Ramos (cell line): Measurements from ENCODE around the gene GRAMD1B.
"Not testable (repeated sequence)": the region's sequence is repeated elsewhere in the genome, so short reads cannot be mapped to it uniquely, and the experiment has no call there.

ENCODE experiments used
- in situ Hi-C: fragments of 300-500 bp; cut with MboI; formaldehyde crosslinking; loops from one replicate; pipeline ENCODE4 v1.14.3; 2022; ENCODE audit warnings: low sequenced_read_pairs; ENCODE audit not compliant: unreplicated experiment

Gene GRAMD1B

DNA sequence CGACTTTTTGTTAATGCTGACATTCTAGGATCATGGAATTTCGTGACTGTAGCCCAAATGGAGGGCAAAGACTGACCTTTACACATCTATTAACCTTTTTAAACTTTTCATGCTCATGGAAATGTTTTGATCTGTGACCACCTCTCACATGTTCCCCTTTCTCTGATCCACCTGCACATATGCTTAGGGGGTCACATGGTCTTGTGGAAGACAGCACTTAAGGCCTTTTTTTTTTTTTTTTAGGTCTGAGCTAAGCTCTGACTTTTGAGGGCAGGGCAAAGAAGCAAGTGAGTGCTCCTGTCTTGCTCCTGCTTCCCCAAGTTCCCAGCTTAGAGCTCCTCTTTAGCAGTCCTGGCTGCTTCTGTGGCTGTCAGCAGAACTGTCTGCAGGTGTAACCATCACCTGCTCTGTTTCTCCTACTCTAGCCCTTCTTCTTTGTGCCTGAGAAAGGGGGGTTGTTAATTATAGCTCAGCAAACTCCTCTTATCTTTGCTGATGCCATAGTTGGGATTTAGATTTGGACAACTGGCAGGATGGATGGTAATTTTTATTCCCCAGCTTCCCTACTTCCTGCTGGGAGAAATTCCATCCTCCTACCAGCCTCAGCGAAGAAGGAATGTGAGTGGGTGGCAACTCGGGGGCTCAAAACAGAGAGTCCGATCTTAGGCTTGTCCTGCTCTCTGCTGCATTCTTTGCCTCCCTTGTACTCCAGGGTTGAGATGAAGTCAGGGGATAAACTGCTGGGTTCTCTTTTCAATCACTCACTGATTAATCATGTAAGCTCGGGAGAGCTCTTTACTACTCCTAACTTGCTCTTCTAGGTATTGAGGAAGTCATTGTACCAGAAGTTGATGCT is 64.4 kb downstream of the GRAMD1B start:
- in situ Hi-C loops, result no loop called here

DNA sequence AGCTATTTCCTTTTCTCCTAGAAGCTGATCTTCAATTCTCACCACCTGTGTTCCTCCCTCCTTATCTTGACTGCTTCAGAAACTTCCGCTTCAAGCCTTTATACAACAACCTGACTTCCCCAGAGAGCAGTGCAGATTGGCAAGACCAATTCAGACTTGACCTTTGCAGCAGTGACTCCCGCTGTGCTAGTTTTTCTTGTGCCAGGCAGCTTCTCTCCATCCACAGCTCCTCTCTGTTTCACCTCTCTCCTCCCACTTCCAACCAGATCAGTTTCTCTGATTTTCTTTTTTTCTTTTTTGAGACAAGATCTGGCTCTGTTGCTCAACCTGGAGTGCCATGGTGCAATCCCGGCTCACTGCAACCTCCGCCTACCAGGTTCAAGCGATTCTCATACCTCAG is 74.3 kb downstream of the GRAMD1B start:
- in situ Hi-C loops, result no loop called here

DNA sequence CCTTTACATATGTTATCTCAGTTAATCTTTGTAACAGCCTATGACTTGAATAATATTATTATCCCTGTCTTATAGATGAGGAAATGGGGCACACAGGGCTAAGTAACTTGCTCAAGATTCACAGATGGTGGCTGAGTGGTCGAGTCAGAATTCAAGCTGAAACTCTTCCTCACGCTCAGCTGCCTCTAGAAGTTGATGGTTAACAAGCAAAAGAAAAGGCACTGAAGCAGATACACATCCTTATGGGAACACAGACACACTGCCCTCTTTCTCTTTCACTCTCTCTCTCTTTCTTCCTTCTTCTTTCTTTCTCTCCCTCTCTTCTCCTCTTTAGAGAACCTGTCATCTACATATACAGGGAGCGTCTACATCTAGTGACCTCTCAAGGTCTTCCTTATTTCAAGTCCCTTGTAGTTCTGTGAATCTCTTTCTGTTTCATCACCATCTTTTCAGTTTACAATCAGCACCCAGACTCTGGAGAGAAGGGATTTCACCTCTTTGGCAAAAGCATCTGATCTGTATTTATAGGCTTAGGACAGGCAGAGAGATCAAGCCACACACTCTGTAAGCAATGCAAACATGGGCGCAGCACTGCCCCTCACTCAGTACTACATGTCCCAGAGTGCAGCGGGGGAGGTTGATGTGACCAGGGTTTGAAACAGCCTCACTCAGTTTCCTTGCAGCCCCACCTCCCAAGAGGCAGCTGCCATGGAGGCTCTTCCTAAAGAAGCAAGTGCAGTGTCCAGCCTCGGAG is 75.7 kb downstream of the GRAMD1B start:
- in situ Hi-C loops, result no loop called here

DNA sequence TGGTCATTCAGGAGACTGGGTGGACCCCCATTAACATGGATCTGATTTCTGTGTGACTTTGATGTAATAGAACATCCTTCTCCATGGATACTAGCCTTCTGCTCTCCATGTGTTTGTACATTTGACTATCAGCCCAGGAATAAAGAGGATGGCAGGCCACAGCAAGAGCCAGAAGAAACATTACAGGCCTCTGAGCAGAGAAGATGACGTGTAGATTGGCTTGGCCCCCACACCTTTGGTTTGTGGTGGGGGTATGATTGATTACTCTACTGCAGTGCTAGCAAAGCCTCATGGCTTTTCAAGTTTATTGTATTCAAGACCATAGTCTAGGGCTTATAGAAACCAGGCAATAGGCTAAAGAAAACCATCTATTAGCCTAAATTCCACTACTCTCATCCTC is 77.0 kb downstream of the GRAMD1B start:
- in situ Hi-C loops, result no loop called here

DNA sequence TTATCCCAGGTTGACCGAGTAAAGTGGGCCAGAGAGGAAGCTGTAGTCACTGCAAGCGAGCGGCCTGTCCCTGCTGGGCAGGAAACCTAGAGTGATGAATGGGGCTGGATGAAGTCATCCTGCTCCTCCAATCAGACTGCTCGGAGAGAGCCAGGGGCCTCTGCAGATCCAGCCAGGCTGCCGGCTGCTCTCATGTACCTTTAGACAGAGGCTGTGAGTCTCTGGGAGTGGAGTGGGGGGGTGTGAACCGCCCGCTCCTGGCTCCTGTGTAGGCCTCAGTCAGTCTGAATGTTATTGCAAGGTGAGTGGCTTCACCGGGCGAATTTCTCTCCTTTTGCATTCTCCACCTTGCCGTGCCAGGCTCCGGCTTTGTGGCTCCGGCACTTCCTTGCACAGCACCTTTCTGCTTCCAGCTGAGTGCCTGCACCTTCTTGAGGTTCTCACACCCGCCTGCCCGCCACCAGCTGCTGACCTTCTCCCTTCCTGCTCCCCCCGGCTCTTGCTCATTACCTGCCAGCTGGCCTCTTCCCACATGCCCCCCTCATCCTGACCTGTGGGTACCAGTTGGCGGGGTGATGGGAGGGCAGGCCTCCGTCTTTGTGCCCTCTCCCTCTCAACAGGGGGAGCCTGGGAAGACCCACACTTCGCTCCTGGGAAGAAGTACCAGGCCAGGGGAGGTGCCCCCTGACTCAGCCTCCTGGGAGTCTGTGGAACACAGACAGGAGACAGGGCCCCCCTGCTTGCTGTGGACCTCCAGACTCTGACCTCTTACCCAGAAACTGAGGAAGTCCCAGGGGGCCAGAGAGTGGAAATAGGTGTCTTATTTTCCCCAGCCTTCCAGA is 79.9 kb downstream of the GRAMD1B start:
- in situ Hi-C loops, result no loop called here

DNA sequence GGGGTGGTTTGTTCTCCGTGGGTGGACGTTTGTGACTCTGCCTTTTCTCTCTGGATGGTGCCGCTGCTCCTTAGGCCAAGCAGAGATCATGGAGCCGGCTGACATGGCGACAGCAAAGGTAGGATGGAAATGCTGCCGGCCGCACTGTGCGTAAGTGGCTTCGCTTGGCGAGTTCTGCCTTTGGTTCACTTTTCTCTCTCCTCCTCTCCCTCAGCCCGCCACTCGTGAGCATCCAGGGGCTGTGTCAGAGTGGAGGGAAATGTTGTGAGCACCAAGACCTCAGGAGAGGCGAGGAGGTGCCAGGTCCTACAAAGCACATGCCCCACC is 80.5 kb downstream of the GRAMD1B start:
- in situ Hi-C loops, result no loop called here

DNA sequence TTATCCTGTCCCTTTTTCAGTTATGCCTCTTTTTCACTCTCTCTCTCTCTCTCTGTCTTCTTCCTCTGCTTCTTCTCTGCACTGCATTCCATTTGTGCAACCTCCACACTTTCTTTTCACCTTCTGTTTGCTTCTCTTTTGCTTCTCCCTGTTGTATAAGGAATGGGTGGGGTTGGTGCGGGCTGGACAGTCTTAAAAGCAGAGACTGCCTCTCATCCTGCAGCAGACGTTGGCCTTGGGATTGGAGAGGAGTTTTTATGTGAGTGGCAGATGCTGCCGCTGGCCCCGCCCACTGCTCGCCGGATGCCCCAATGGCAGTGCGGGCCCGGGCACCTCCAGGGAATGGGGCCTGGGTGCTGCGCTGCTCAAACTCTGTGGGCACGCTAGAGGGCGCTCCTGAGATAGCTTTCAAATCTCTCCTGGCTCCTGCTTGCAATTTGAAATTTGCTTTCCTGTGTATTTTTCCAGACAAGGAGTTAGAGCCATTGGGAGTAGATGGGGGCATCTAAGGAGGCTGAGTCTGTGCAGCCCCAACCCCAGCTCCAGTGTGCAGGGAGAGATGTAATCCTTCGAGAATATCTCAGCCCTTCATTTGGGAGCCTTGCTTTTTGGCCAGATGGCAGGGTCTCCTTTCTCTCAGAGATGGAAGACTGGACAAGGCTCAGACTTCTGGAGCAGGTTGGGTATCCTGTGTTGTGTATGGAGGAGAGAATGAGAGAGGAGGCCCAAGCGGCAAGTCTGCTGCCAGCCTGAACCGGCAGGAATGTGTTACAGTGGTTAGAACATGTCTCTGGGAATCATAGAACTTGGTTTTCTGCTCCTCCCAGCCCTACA is 81.2 kb downstream of the GRAMD1B start:
- in situ Hi-C loops, result no loop called here

DNA sequence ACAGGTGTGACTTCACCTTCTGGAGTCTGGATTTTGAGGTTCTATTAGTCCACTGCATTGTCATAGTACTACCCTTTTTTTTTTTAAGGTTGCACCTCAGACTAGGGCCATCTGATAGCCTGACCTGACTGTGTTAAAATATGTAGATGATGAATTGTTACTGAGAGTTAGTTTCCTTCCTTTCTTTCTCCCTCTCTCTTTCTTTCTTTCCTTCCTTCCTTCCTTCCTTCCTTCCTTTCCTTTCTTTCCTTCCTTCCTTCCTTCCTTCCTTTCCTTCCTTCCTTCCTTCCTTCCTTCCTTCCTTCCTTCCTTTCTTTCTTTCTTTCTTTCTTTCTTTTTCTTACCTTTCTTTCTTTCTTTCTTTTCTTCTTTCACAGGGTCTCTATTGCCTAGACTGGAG is 83.2 kb downstream of the GRAMD1B start:
- in situ Hi-C loops, result not testable (repeated sequence)

DNA sequence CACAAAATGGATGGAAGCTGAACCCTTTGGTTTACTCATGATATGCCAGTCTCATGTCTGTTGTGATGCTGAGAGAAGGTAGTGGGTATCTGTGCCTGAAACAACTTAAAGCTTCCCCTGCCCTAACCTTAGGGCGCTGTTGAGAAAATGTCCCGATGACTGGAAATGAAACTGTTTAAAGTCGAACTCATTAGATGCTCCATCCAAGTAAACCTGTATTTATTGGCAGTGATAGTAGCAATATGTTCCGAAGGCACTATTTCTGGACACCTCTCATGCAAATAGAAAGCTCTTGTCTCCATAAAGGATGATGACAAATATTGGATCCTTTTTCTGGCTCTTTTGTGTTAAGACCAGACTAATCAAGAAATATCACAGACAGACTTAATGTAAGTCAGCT is 86.2 kb downstream of the GRAMD1B start:
- in situ Hi-C loops, result no loop called here

DNA sequence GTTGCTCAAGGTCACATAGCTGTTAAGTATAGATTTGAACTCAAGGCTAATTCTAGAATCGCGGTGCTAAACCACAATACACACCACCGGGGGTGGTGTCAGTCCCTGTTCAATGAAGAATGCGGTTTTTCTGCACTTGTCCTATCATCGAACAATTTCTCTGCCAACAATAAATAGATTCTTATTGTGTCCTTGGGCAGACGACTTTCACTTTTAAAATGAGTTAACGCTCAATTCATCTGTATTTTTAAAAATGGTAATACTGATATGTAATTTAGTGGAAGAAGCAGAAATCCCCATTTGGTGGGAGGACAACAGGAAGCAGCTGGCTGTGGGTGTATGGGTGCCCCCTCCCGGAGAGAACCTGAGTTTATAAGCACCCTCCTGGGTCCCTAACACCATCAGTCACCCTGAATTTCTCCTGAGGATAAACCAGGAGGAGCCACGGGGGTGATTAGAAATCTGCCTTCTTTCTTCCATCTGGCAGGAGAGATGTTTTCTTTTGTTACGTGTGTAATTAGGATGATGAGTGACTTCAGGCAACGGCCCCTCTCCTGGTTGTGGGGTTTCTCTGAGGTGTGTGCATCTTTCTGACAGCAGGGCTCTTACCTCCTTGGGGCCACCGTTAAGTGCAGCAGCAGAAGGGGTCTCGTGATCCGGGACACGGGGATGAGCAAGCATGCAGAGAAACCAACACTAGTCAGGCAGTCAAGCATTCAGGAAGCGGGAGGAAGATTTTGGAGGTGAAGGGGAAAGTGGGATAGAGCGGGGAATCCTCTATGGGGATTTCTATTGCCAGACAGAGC is 87.7 kb downstream of the GRAMD1B start:
- in situ Hi-C loops, result no loop called here

DNA sequence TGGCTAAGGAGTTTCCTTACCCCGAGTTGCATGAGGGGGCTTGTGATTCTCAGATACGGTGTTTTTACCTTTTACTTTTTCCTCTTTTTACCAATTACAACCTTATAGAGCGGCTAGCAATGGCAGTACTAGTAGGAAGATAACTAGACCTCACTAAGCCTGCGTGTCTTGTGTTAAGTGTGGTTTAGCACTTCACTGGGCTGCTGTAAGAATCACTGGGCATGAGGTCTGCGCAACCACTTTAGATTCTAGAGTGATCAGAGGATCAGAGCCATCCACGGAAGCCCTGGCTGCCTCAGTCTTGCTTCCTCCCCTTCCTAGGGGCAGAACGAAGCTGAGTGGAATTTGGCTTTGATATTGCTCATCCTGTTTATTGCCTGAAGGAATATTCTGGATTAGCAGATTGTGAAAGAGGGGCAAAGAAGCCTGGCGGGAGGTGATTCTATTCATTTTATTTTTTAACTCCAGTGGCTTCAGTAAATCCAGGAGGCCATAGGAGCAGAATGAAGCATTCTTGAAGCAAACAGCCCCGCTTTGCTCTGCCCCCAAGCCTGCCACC is 88.5 kb downstream of the GRAMD1B start:
- in situ Hi-C loops, result no loop called here

DNA sequence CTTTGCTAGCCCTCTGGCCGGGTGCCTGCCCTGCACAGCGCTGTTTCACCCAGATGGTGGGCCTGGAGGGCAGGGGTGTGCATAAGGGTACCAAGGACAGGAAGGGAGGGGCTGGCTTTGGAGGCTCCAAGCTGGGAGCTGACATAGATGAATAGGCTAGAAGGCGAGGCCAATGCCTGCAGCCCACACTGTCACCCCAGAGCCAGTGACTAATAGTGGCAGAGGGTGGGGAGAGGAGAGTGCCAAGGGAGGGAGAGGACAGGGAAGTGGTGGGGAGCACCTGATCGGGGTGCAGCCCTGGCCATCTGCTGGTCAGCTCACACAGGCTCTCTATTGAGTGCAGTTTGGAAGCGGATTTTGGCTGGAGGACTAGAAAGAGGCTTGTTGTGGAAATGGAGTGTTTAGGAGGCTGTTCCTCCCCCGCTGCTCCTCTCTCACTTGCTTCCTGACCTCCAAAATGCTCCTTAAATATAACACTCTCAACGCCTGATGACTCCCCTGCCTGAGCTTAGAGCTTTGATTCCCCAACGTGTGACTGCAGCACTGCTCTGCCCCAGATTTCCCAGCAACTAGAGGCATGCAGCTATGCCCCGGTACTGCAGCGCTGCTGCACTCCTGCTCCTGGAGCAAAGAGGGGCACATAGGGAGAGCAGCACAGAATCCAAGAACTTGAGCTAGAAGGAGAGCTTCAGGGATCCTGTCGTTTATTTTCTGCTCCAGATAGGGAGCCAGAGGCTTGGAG is 89.2 kb downstream of the GRAMD1B start:
- in situ Hi-C loops, result no loop called here

DNA sequence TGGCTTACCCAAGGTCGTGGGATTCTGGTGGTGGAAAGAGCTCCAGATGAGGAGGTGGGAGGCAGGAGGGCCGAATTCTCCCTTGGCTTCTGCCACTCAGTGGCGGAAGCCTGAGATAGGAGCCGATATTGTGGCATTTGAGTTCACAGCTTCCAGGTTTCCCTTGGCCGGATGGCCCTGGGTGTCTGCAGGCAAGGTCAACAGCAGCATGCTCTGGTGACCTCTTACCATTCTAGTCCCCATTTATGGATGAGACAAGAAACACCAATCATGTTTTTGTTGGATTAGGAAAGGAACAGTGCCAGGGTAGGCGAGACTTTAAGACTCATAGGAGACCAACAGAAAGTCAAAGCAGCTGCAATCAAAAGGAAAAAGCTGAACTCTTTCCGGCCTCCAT is 89.7 kb downstream of the GRAMD1B start:
- in situ Hi-C loops, result no loop called here

DNA sequence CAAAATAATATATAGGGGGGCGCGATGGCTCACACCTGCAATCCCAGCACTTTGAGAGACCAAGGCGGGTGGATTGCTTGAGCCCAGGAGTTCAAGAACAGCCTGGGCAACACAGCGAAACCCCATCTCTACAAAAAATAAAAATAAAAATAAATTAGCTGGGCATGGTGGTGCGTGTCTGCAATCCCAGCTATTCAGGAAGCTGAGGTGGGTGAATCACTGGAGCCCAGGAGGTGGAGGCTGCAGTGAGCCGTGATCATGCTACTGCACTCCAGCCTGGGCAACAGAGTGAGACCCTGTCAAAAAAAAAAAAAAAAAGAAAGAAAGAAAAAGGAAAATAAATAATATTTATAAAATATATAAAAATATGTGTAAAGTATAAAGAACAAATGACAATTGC is 90.4 kb downstream of the GRAMD1B start:
- in situ Hi-C loops, result not testable (repeated sequence)

DNA sequence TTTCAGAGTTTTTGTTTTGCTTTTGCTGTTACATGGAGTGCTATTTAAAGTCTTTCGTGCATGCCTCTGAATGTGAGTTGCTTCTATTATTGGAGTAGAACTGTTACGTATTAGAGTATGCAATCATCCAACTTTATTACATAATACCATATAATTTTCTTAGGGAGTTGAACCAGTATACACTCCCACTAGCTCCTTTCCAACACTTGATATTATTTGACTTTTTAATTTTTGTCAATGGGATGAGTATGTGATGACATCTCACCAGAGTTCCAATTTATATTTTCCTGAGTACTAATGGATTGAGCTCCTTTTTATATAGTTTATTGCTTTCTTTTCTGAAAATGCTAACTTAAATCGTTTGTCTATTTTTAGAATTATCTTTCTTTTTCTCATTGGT is 90.9 kb downstream of the GRAMD1B start:
- in situ Hi-C loops, result no loop called here

DNA sequence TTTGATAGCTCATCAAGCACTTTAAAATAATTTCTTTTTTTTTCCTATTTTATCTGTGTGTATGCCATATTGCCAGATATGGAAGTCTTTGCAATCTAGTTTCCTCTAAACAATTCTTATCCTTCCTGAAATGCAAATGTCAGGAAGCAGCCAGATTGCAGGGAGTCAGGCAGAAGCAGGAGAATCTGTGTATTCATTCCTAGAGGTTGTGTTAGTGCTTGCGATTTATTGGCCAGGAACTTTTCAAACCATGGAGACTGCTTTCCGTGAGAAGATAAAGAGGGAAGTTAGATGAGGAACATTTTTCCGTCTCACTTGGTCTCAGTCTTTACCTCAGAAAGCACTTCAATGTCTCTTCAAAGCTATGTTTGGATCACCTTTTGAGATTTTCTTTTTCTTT is 91.9 kb downstream of the GRAMD1B start:
- in situ Hi-C loops, result no loop called here

DNA sequence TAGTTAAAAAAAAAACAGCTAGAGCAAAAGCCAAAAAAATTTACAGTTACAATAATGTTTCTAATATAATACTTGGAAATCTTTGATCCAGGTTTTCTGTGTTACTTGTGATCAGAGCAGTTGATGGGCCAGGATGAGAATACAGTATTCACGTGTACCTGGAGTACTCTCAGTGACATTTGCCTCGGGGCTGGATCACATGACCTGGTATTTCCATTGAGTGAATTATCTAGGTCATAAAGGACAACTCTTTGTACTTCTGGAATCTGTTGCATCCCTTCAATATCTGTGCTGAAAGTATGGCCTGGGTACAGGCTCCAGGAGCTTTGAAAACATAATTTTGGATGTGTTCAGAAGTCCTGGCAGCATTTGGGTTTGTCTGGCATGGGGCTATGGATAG is 93.5 kb downstream of the GRAMD1B start:
- in situ Hi-C loops, result no loop called here

DNA sequence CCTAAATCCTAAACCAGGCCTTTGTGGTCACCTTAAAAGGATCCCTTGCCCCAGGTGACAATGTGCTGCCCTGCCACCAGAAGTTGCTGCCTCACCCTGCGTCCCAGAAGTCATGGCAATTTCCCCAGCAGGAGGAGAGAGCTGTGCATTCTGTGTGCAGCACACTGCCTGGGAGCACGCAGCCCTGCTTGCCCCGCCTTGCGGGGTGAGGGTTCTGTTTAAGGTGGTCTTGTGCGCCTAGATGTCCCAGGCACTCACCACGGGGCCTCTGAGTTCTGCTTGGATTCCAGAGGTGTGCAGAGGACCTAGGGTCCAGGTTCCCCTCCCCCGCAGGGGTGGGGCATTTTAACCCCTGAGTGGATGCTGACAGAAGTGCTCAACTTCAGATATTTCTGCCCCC is 95.0 kb downstream of the GRAMD1B start:
- in situ Hi-C loops, result no loop called here
